ENCODE results near the gene ZNRF1.
"Not testable (repeated sequence)": the region's sequence is repeated elsewhere in the genome, so short reads cannot be mapped to it uniquely, and the experiment has no call there.

Gene ZNRF1

DNA sequence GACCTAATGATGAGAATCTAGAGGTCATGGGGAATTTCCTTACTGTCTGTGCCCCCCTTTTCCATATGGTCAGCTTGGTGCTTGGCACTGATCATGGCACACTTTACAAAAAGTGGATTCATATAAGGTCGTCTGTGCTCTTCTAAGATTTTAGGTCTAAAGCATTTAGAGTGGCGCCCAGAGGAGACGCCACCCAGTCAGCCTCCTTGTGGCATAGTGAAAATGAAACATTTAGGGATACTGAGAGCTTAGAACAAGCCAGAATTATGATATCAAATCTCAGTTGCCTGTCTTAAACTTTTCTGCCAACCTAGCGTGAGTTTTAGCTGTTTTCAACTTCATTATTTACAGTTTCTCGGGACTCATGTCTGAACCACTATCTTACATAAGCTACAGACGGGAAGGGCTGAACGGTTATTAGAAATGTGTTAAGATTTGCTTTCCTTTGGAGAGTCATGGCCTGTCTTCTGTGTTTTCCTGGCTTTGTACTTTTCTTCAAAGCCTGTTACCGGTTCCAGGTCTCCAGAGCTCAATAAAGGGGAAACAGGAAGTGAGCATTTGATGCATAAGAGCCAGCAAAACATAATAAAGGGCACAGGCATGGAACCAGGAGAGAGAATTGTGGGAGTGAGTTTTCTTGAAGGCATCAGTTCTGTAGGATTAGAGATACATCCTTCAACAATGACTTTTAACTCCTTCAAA, 13.7 kb downstream of the ZNRF1 start:
- no peak for DNase-seq (ENCODE audit: low spot score)
- TF ChIP-seq, protein P1, sequence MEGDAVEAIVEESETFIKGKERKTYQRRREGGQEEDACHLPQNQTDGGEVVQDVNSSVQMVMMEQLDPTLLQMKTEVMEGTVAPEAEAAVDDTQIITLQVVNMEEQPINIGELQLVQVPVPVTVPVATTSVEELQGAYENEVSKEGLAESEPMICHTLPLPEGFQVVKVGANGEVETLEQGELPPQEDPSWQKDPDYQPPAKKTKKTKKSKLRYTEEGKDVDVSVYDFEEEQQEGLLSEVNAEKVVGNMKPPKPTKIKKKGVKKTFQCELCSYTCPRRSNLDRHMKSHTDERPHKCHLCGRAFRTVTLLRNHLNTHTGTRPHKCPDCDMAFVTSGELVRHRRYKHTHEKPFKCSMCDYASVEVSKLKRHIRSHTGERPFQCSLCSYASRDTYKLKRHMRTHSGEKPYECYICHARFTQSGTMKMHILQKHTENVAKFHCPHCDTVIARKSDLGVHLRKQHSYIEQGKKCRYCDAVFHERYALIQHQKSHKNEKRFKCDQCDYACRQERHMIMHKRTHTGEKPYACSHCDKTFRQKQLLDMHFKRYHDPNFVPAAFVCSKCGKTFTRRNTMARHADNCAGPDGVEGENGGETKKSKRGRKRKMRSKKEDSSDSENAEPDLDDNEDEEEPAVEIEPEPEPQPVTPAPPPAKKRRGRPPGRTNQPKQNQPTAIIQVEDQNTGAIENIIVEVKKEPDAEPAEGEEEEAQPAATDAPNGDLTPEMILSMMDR (IDR thresholded peaks at IDR 0.05; ENCODE audit: extremely low read depth, missing control alignments), result no peak

DNA sequence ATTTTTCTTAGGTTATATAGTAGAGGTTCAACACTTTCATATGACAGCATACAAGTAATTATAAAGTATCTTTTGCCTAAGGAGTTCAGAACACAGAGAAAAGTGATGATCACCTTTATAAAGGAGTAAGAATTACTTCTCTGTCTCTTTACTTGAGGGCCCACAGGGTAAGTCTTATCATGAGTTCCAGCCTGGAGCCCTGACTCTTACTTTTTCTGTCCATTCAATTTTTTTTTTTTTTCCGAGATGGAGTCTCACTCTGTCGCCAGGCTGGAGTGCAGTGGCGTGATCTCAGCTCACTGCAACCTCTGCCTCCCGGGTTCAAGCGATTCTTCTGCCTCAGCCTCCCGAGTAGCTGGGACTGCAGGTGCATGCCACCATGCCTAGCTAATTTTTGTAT, 14.3 kb downstream of the ZNRF1 start:
- DNase-seq (ENCODE audit: low spot score), result not testable (repeated sequence)

DNA sequence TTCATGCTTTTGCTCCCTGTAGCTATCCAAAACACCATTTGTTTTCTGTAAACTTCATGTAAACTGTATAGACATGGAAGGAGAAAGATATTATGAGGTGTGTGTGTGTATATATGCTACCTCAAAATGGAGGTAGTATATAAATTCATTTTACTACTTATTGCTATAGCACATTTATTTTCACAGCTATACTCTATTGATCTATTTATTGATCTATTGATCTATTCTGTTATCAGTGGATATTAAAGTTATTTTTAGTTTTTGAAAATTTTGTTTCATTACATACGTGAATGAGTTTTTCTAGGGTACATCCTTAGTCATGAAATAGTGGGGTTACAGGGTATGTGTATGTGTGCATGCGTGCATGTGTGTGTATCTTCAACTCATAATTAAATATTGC, 15.5 kb downstream of the ZNRF1 start:
- no peak for DNase-seq (ENCODE audit: low spot score)

DNA sequence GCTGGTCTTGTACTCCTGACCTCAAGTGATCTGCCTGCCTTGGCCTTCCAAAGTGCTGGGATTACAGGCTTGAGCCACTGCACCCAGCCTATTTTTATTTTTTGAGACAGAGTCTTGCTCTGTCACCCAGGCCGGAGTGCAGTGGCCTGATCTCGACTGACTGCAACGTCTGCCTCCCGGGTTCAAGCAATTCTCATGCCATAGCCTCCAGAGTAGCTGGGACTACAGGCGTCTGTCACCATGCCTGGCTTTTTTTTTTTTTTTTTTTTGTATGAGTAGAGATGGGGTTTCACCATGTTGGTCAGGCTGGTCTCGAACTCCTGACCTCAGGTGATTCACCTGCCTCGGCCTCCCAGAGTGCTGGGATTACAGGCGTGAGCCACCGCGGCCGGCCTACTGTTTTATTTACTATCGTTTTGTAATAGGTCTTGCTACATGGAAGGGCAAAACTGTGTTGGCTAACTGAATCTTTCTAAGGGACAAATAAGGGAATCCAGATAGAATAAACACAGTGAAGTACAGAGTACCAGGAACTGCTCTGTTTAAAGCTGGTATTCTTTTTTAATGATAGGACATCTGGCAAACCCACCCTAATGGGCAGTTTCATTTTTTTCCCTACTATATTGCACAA, 17.7 kb downstream of the ZNRF1 start:
- DNase-seq (ENCODE audit: low spot score), result not testable (repeated sequence)

More for the DNA sequence above, 15.5 kb downstream of the ZNRF1 start:
- TF ChIP-seq, protein P1 (IDR thresholded peaks at IDR 0.05; ENCODE audit: extremely low read depth, missing control alignments), result no peak

DNA sequence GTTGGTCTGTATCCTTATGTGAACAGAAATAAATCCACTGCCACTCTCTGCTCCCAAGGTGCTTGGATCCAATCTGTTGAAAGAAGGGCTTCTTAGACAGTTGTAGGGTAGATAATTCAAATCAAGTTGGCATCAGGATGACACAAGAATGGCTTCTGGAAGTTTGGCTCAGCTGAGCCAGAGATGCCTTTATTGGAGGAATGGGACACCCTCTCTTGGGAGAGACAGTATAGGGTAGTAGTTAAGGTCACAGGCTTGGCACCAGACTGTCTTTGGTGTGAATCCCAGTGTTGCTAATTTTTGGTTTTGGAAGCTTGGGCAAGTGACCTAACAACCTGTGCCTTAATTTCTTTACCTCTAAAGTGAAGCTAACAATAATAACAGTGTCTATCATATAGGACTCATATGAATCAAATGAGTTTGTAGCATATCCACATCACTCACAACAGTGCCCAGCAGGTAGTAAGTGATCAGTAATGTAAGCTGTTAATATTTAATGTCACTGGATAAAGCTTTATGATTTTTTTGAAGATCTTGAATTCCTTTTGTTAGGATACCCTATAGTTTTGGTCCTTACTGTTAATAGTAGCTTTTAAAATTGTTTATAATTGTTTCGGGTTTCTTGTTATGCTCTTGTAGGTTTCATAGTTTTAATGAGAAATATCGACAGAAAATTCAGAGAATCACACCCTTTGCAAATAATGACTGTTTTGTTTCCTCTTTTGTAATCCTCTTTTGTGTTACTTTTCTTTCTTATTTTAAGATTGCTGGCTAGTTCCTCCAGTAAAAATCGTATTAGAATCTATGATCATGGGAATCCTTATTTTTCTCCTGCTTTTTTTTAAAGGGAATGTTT, 19.1 kb downstream of the ZNRF1 start:
- DNase-seq (ENCODE audit: low spot score), result no peak
- TF ChIP-seq, protein P1 (IDR thresholded peaks at IDR 0.05; ENCODE audit: extremely low read depth, missing control alignments), result no peak

DNA sequence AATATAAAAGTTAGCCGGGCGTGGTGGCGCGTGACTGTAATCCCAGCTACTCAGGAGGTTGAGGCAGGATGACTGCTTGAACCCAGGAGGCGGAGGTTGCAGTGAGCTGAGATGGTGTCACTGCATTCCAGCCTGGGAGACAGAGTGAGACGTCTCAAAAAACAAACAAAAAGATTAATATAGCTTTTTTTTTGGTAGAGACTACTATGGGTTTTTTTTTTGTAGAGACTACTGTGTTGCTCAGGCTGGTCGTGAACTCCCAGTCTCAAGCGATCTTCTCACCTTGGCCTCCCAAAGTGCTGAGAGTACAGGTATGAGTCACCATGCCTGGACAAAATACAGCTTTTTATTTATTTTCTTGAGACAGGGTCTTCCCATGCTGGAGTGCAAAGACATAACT, 20.2 kb downstream of the ZNRF1 start:
- TF ChIP-seq, protein P1 (IDR thresholded peaks at IDR 0.05; ENCODE audit: extremely low read depth, missing control alignments), result no peak
- no peak for DNase-seq (ENCODE audit: low spot score)

DNA sequence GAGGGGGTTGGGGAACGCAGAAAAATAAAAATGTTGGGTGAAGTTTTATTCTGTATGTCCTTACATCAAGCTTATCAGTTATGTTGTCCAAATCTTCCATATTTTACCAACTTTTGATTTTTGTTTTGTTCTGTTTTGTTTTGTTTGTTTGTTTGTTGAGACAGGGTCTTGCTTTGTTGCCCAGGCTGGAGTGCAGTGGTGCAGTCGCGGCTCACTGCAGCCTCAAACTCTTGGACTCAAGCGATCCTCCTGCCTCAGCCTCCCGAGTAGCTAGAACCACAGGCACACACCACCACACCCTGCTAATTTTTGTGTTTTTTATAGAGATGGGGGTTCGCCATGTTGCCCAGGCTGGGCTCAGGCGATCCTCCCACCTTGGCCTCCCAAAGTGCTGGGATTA, 20.8 kb downstream of the ZNRF1 start:
- DNase-seq (ENCODE audit: low spot score), result no peak
- TF ChIP-seq, protein P1 (IDR thresholded peaks at IDR 0.05; ENCODE audit: extremely low read depth, missing control alignments), result no peak

DNA sequence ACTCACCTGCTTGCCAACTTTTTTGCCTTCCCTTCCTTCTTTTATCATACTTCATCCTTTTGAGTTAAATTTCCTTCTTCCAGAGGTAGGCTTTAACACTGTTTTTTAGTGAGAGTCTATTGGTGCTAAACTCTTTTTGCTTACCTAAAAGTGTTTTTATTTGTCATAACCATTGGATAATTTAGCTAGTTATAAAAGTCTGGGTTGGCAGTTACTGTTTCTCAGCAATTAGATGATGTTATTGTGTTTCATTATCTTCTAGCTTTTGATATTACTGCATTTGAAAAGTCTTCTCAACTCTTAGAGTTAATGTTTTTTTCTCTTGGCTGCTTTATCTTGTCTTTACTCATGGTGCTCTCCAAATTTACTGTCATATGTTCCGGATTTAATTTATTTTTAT, 22.6 kb downstream of the ZNRF1 start:
- no peak for DNase-seq (ENCODE audit: low spot score)
- TF ChIP-seq, protein P1 (IDR thresholded peaks at IDR 0.05; ENCODE audit: extremely low read depth, missing control alignments), result no peak

All from GM20000 (cell line).